Endothelial cell of umbilical vein (primary cell): ENCODE measurements around the gene SPPL2B.

Experiments
- CTCF ChIP-seq, 2 donors: IDR thresholded peaks; 1 replicate in 1 of 2; 2 replicates in 1 of 2; pipeline ENCODE4 v1.5.1; 2011; ENCODE audit warnings: low read length in 2 of 2, mild to moderate bottlenecking in 2 of 2, moderate library complexity in 2 of 2, control low read depth in 1 of 2, inconsistent platforms in 1 of 2, low read depth in 1 of 2; ENCODE audit not compliant: insufficient read depth in 1 of 2; ENCODE audit errors: extremely low read depth in 1 of 2
- POLR2AphosphoS5 ChIP-seq: IDR thresholded peaks from 2 replicates; pipeline ENCODE4 v1.6.1; 2012; ENCODE audit warnings: low read depth, mild to moderate bottlenecking, control low read depth, low read length, moderate library complexity; ENCODE audit not compliant: insufficient read depth

GRCh38 chr19:2327773-2328400 lies 597 bp upstream of the SPPL2B start:
- TF ChIP-seq CTCF (IDR thresholded peaks at IDR 0.05; ENCODE audit: extremely low read depth in 1 of 2, insufficient read depth in 1 of 2, low read depth in 1 of 2, low read length in 2 of 2) = no peak
- peak; percentile 8 for TF ChIP-seq POLR2AphosphoS5
